ENCODE measurements around the gene BIK.

DNA sequence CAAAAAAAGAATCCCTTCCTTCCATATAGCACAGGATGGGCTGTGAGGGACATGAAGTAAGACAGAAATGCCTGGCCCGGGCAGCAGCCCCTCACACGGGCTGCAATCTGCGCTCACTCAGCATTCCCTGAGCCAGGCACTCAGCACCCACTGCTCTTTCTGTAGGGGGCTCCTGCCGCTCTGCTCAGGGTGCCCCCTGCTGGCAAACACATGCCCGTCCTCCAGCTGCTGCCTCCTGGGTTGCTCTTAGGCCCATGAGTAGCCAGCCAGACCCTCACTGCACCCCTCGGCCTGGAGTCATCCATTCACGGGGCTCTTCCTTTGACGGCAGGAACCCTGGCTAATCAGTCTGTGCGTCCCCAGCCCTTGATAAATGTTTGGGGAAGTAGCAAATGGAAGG lies 25.7 kb downstream of the BIK start:
- TF ChIP-seq, protein P1, sequence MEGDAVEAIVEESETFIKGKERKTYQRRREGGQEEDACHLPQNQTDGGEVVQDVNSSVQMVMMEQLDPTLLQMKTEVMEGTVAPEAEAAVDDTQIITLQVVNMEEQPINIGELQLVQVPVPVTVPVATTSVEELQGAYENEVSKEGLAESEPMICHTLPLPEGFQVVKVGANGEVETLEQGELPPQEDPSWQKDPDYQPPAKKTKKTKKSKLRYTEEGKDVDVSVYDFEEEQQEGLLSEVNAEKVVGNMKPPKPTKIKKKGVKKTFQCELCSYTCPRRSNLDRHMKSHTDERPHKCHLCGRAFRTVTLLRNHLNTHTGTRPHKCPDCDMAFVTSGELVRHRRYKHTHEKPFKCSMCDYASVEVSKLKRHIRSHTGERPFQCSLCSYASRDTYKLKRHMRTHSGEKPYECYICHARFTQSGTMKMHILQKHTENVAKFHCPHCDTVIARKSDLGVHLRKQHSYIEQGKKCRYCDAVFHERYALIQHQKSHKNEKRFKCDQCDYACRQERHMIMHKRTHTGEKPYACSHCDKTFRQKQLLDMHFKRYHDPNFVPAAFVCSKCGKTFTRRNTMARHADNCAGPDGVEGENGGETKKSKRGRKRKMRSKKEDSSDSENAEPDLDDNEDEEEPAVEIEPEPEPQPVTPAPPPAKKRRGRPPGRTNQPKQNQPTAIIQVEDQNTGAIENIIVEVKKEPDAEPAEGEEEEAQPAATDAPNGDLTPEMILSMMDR (conservative IDR thresholded peaks at IDR 0.05 in 1 of 2, IDR thresholded peaks at IDR 0.05 in 1 of 2; ENCODE audit: low read depth in 1 of 2, low read length in 2 of 2): peak; percentile 56 to 72
- TF ChIP-seq EZH2 (IDR thresholded peaks at IDR 0.05; ENCODE audit: low read length, missing control alignments): no peak

Measured in fibroblast of lung (primary cell).